ENCODE data around the gene KDR.

KDR gene

DNA sequence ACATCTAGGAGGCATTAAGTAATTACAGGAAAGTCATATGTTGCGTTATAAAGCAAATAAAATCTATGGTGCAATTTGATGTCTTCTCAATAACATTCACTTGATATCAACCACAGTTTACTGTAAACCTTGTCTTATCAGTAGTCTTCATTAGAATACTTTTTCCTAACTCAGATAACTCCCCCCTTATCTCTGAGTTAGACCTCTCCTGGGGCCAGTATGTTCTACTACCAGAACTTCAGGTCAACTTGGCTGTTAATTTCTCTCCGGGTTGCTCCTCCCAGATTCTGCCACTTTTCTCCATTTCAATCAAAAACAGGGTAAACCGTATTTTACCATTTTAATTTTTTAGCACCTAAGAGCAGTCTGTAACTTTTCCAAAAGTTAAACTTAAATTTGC, 50.0 kb downstream of the KDR start:
- no peak for TF ChIP-seq CTCF (IDR thresholded peaks at IDR 0.05; ENCODE audit: low read depth, low read length, missing control alignments)
- no peak overlapping the region for H3K4me3 ChIP-seq (ENCODE audit: low read depth, low read length)
- no peak for DNase-seq (ENCODE audit: low read depth)

DNA sequence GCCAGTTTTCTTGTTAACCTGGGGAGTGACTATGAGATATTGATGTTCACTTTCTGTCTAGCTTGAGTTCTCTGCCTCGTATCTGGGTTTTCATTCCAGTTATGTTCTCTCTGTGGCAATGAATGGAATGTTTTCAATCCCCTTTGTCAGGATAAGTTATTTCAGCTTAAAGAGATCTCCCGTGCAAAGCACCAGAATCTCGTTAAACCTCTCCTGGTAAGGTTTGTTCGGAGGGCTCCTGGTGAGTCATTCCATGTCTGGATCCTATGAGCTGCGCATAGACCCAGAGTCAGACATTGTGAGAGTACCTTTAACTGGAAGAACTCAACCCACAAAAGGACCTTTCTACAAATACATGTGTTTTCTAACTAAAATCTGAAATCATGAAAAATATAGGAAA, 51.0 kb downstream of the KDR start:
- TF ChIP-seq CTCF (IDR thresholded peaks at IDR 0.05; ENCODE audit: low read depth, low read length, missing control alignments): no peak
- H3K4me3 ChIP-seq (ENCODE audit: low read depth, low read length): no peak overlapping the region
- DNase-seq (ENCODE audit: low read depth): no peak

GRCh38 chr4:55071951-55072350, 53.4 kb downstream of the KDR start:
- no peak for DNase-seq (ENCODE audit: low read depth)
- H3K4me3 ChIP-seq (ENCODE audit: low read depth, low read length): no peak overlapping the region
- no peak for TF ChIP-seq CTCF (IDR thresholded peaks at IDR 0.05; ENCODE audit: low read depth, low read length, missing control alignments)

GRCh38 chr4:55069248-55069647, 56.1 kb downstream of the KDR start:
- no peak for DNase-seq (ENCODE audit: low read depth)
- H3K4me3 ChIP-seq (ENCODE audit: low read depth, low read length): no peak overlapping the region
- TF ChIP-seq CTCF (IDR thresholded peaks at IDR 0.05; ENCODE audit: low read depth, low read length, missing control alignments): no peak

GRCh38 chr4:55068522-55068921, 56.9 kb downstream of the KDR start:
- no peak for DNase-seq (ENCODE audit: low read depth)
- no peak for TF ChIP-seq CTCF (IDR thresholded peaks at IDR 0.05; ENCODE audit: low read depth, low read length, missing control alignments)
- H3K4me3 ChIP-seq (ENCODE audit: low read depth, low read length): no peak overlapping the region

GRCh38 chr4:55066018-55066417, 59.4 kb downstream of the KDR start:
- DNase-seq (ENCODE audit: low read depth): no peak
- no peak overlapping the region for H3K4me3 ChIP-seq (ENCODE audit: low read depth, low read length)
- no peak for TF ChIP-seq CTCF (IDR thresholded peaks at IDR 0.05; ENCODE audit: low read depth, low read length, missing control alignments)

DNA sequence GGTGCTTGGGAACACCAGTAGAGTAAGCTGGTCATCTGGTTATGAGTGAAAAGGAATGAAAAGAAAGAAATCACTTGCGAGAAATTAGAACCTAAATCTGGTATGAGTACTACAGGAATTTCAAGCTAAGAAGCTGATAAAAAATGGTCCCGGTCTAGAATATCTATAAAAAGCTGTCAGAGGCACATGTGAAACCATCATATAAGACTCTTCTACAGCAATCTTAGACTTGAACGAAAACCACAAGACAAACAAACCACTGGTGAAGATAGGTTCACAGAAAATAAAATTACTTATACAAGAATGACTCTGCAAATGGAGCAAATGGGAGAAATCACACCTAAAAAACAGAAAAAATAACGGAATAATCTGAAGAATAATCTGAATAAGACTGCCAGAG, 69.9 kb downstream of the KDR start:
- DNase-seq (ENCODE audit: low read depth): no peak
- no peak overlapping the region for H3K4me3 ChIP-seq (ENCODE audit: low read depth, low read length)
- no peak for TF ChIP-seq CTCF (IDR thresholded peaks at IDR 0.05; ENCODE audit: low read depth, low read length, missing control alignments)

Measured in GM12864 (cell line).